Liver (tissue), 9 donors: ENCODE data around the gene DTWD2. TPM values are rescaled to one million over a fixed set of nuclear protein-coding genes. Genes with fewer than 3 reads are reported as not detected.
"Not testable (repeated sequence)": the region's sequence is repeated elsewhere in the genome, so short reads cannot be mapped to it uniquely, and the experiment has no call there.

ENCODE experiments used
- DNase-seq: peaks from one replicate; pipeline ENCODE4 v3.0.0-alpha.2; 2017; ENCODE audit warnings: low spot score
- H3K27ac ChIP-seq, 2 donors: one replicate each; pipeline ENCODE4 v1.7.0; 2013; ENCODE audit warnings: inconsistent platforms in 2 of 2, low read length in 2 of 2, control low read depth in 1 of 2, low read depth in 1 of 2, mild to moderate bottlenecking in 1 of 2
- H3K27me3 ChIP-seq, 4 donors: one replicate each; pipeline versions ENCODE4 v1.6.1 to v1.7.0; 2013; ENCODE audit warnings: low read length in 3 of 4, inconsistent platforms in 1 of 4, mild to moderate bottlenecking in 1 of 4, moderate library complexity in 1 of 4; ENCODE audit not compliant: control insufficient read depth in 4 of 4, insufficient read depth in 4 of 4
- H3K36me3 ChIP-seq, 4 donors: one replicate each; pipeline versions ENCODE4 v1.6.1 to v1.7.0; 2013; ENCODE audit warnings: low read length in 3 of 4, mild to moderate bottlenecking in 3 of 4, low read depth in 1 of 4, moderate library complexity in 1 of 4; ENCODE audit not compliant: control insufficient read depth in 4 of 4, insufficient read depth in 3 of 4
- H3K4me1 ChIP-seq, 4 donors: one replicate each; pipeline versions ENCODE4 v1.6.1 to v1.7.0; 2013; ENCODE audit warnings: low read length in 3 of 4, mild to moderate bottlenecking in 3 of 4, moderate library complexity in 1 of 4; ENCODE audit not compliant: control insufficient read depth in 4 of 4, insufficient read depth in 4 of 4
- H3K4me3 ChIP-seq, 3 donors: one replicate each; pipeline versions ENCODE4 v1.6.1 to v1.7.0; 2013; ENCODE audit warnings: low read length in 3 of 3, control low read depth in 1 of 3, low read depth in 1 of 3, mild to moderate bottlenecking in 1 of 3
- H3K9ac ChIP-seq, 2 donors: one replicate each; pipeline ENCODE4 v1.7.0; 2013; ENCODE audit warnings: low read length in 2 of 2, mild to moderate bottlenecking in 2 of 2, moderate library complexity in 2 of 2, control low read depth in 1 of 2, low read depth in 1 of 2
- H3K9me3 ChIP-seq, 4 donors: one replicate each; pipeline versions ENCODE4 v1.6.1 to v1.7.0; 2013; ENCODE audit warnings: low read length in 3 of 4; ENCODE audit not compliant: control insufficient read depth in 4 of 4
- FOXA1 ChIP-seq: IDR thresholded peaks from 2 replicates; pipeline ENCODE4 v1.6.1; 2016; ENCODE audit warnings: antibody characterized with exemption
- FOXA2 ChIP-seq: IDR thresholded peaks from 2 replicates; pipeline ENCODE4 v1.6.1; 2016; ENCODE audit warnings: antibody characterized with exemption
- HNF4A ChIP-seq, 2 donors: conservative IDR thresholded peaks; 2 replicates each; pipeline ENCODE4 v1.6.1; 2016; ENCODE audit warnings: antibody characterized with exemption in 2 of 2, mild to moderate bottlenecking in 2 of 2
- HNF4G ChIP-seq: IDR thresholded peaks from 2 replicates; pipeline ENCODE4 v1.6.1; 2016; ENCODE audit warnings: antibody characterized with exemption
- JUND ChIP-seq, 2 donors: IDR thresholded peaks; 2 replicates each; pipeline ENCODE4 v1.6.1; 2016; ENCODE audit warnings: antibody characterized with exemption in 2 of 2
- MAX ChIP-seq: IDR thresholded peaks from 2 replicates; pipeline ENCODE4 v1.6.1; 2016; ENCODE audit warnings: antibody characterized with exemption
- NR2F2 ChIP-seq: IDR thresholded peaks from 2 replicates; pipeline ENCODE4 v1.6.1; 2016; ENCODE audit warnings: antibody characterized with exemption
- RAD21 ChIP-seq, 2 donors: IDR thresholded peaks; 2 replicates each; pipeline ENCODE4 v1.6.1; 2016; ENCODE audit warnings: antibody characterized with exemption in 2 of 2, mild to moderate bottlenecking in 2 of 2
- SP1 ChIP-seq: IDR thresholded peaks from 2 replicates; pipeline ENCODE4 v1.6.1; 2018; ENCODE audit warnings: antibody characterized with exemption, mild to moderate bottlenecking
- TAF1 ChIP-seq: conservative IDR thresholded peaks from 2 replicates; pipeline ENCODE4 v1.6.1; 2016; ENCODE audit warnings: antibody characterized with exemption, mild to moderate bottlenecking
- YY1 ChIP-seq: IDR thresholded peaks from 2 replicates; pipeline ENCODE4 v1.6.1; 2016; ENCODE audit warnings: antibody characterized with exemption, mild to moderate bottlenecking
- WGBS: extraction: QIAGEN DNeasy Blood & Tissue Kit; methylation state at CpG from one replicate; pipeline ENCODE4 v1.1.7; 2013; 5-methylcytosine and 5-hydroxymethylcytosine counted together
- polyA plus RNA-seq, 2 donors: library from polyadenylated mRNA; stranded (reverse) in 1 of 2; unstranded in 1 of 2; fragments of 200-250 nt in 1 of 2; fragments of >200 nt in 1 of 2; fragmentation: Nextera tagmentation in 1 of 2; extraction: Ambion mirVana in 1 of 2; gene quantifications; one replicate each; pipeline versions ENCODE4 v1.2.1 to v1.2.3, GENCODE V29; 2013 to 2015
- total RNA-seq, 2 donors: library from RNA; depleted of rRNA; stranded (reverse); fragments of >200 nt; gene quantifications; one replicate each; pipeline ENCODE4 v1.2.3, GENCODE V29; 2014
- TF ChIP-seq, protein P1 (sequence below): IDR thresholded peaks from 2 replicates; pipeline ENCODE4 v1.6.1; 2016; ENCODE audit warnings: antibody characterized with exemption
- donor health status: healthy.
- donor health status: healthy.
- donor health status: healthy.
- donor health status: healthy.
- donor health status: healthy.

The DTWD2 gene
- total and polyA plus RNA-seq, 4 donors = 2.3 to 10.7 (median 4.3) TPM

- no peak for DNase-seq
- H3K27me3 ChIP-seq = no peaks in the 10 kb centered on the region
- no peak overlapping the region for H3K27ac ChIP-seq
- H3K9me3 ChIP-seq = peaks cover 0 to 2% (median 0%) of the 10 kb centered on the region in 4 donors
- no peaks in the 10 kb centered on the region for H3K4me1 ChIP-seq
- H3K36me3 ChIP-seq = no peaks in the 10 kb centered on the region
- TF ChIP-seq JUND (IDR thresholded peaks at IDR 0.05) (no peak), HNF4A (conservative IDR thresholded peaks at IDR 0.05) (no peak), MAX (no peak), FOXA2 (no peak)
- no peak overlapping the region for H3K9ac ChIP-seq
- no peak overlapping the region for H3K4me3 ChIP-seq
- 95% methylated on average over 1 of the region's 1 CpG for WGBS
Measured at GRCh38 chr5:118996098-118996497, 7.8 kb upstream of the DTWD2 start.

GRCh38 chr5:118994595-118994994, 6.2 kb upstream of the DTWD2 start:
- Histone ChIP-seq H3K4me1 (no peaks in the 10 kb centered on the region), H3K27me3 (no peaks in the 10 kb centered on the region), H3K9me3 (no peaks in the 10 kb centered on the region), H3K36me3 (no peaks in the 10 kb centered on the region), H3K27ac (no peak overlapping the region), H3K9ac (no peak overlapping the region), H3K4me3 (no peak overlapping the region)
- no peak for TF ChIP-seq FOXA1
- no peak for TF ChIP-seq NR2F2
- TF ChIP-seq, protein P1, sequence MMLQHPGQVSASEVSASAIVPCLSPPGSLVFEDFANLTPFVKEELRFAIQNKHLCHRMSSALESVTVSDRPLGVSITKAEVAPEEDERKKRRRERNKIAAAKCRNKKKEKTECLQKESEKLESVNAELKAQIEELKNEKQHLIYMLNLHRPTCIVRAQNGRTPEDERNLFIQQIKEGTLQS = no peak
- no peak for TF ChIP-seq RAD21 (IDR thresholded peaks at IDR 0.05)
- TF ChIP-seq HNF4G = no peak
- no peak for TF ChIP-seq TAF1
- TF ChIP-seq YY1 = no peak
- TF ChIP-seq MAX = no peak
- TF ChIP-seq SP1 = no peak
- DNase-seq = no peak
- 88% methylated on average over 2 of the region's 2 CpGs for WGBS

GRCh38 chr5:118993118-118993517, 4.8 kb upstream of the DTWD2 start:
- not testable (repeated sequence) for H3K27ac ChIP-seq, H3K36me3 ChIP-seq, H3K27me3 ChIP-seq, H3K4me3 ChIP-seq, H3K9me3 ChIP-seq, H3K9ac ChIP-seq, DNase-seq, H3K4me1 ChIP-seq

GRCh38 chr5:118992055-118992454, 3.7 kb upstream of the DTWD2 start:
- peaks cover 0 to 12% (median 3%) of the 10 kb centered on the region in 4 donors for H3K4me1 ChIP-seq
- H3K27ac ChIP-seq, H3K27me3 ChIP-seq, H3K9me3 ChIP-seq, DNase-seq, H3K36me3 ChIP-seq, H3K9ac ChIP-seq, H3K4me3 ChIP-seq: not testable (repeated sequence)
- WGBS = 91% methylated on average over 3 of the region's 3 CpGs
